GM12864 (cell line): Measurements from ENCODE around the gene XCL2.
"Not testable (repeated sequence)": the region's sequence is repeated elsewhere in the genome, so short reads cannot be mapped to it uniquely, and the experiment has no call there.

ENCODE experiments used
- DNase-seq: peaks from one replicate; pipeline ENCODE4 v3.0.0-alpha.2; 2011; ENCODE audit warnings: low read depth
- H3K4me3 ChIP-seq: 2 replicates; pipeline ENCODE4 v1.5.1; 2011; ENCODE audit warnings: mild to moderate bottlenecking, low read depth, low read length, control low read depth
- CTCF ChIP-seq: IDR thresholded peaks from 2 replicates; pipeline ENCODE4 v1.5.1; 2011; ENCODE audit warnings: low read depth, mild to moderate bottlenecking, moderate library complexity, low read length, control low read depth, inconsistent platforms; ENCODE audit errors: missing control alignments

The XCL2 gene

GRCh38 chr1:168543840-168544498, at the start of gene XCL2:
Gene XCL2 (minus strand): TSS chr1:168543997. CDS start chr1:168543964, 33 bp downstream.
- DNase-seq, H3K4me3 ChIP-seq: not testable (repeated sequence)

- H3K4me3 ChIP-seq: no peak overlapping the region
- TF ChIP-seq CTCF: no peak
- DNase-seq: no peak
Measured at GRCh38 chr1:168591641-168592250, 47.9 kb upstream of the XCL2 start.

GRCh38 chr1:168591066-168591465, 47.3 kb upstream of the XCL2 start:
- no peak for TF ChIP-seq CTCF
- no peak for DNase-seq
- no peak overlapping the region for H3K4me3 ChIP-seq

- no peak for DNase-seq
Measured at GRCh38 chr1:168589167-168589566, 45.4 kb upstream of the XCL2 start.

GRCh38 chr1:168585937-168586336, 42.1 kb upstream of the XCL2 start:
- TF ChIP-seq CTCF: no peak
- no peak overlapping the region for H3K4me3 ChIP-seq
- DNase-seq: no peak

More at GRCh38 chr1:168589167-168589566, 45.4 kb upstream of the XCL2 start:
- no peak for TF ChIP-seq CTCF
- no peak overlapping the region for H3K4me3 ChIP-seq

GRCh38 chr1:168585191-168585590, 41.4 kb upstream of the XCL2 start:
- no peak for TF ChIP-seq CTCF
- H3K4me3 ChIP-seq: no peak overlapping the region
- no peak for DNase-seq

- no peak for TF ChIP-seq CTCF
- no peak for DNase-seq
- no peak overlapping the region for H3K4me3 ChIP-seq
Measured at GRCh38 chr1:168583571-168583970, 39.8 kb upstream of the XCL2 start.
